ENCODE results near the gene CLCF1. TPM values are rescaled to one million over a fixed set of nuclear protein-coding genes. Genes with fewer than 3 reads are reported as not detected.

CLCF1 gene
- total and polyA plus RNA-seq, 10 of the 15 experiments (the other 5 are each of a cell fraction or from before 2014, with no cell fraction given) = 0.16 to 2.1 (median 0.63) TPM; not detected in 1

DNA sequence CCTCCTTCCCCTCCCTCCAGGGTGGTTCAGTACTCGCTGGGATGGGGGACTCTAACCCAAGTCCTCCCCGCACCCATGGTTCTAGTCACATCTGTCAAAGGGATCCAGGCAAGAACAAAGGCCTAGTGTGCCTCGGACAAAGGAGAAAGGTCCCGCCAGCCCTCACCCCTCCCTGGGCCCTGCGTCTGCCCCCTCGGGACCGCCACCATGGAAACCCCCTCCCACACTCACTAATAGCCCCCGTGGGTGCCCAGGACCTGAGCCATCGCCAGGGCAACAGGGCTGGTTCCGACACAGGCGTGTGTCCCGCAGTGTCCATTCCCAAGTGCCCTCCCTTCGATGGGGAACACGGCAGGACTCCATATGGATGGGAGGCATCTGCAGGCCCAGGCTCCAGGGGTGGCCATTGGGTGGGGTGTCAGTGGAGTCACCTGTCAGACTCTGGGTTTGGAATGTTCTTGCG, 37.0 kb upstream of the CLCF1 start (continued):
- TF ChIP-seq, protein P1, sequence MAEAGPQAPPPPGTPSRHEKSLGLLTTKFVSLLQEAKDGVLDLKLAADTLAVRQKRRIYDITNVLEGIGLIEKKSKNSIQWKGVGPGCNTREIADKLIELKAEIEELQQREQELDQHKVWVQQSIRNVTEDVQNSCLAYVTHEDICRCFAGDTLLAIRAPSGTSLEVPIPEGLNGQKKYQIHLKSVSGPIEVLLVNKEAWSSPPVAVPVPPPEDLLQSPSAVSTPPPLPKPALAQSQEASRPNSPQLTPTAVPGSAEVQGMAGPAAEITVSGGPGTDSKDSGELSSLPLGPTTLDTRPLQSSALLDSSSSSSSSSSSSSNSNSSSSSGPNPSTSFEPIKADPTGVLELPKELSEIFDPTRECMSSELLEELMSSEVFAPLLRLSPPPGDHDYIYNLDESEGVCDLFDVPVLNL (IDR thresholded peaks at IDR 0.05; ENCODE audit: low read depth, low read length) = no peak
- TF ChIP-seq USF2 (IDR thresholded peaks at IDR 0.05; ENCODE audit: borderline replicate concordance, low read depth, low read length) (no peak), SUPT20H (IDR thresholded peaks at IDR 0.05; ENCODE audit: borderline replicate concordance, control insufficient read depth, low read depth, low read length) (no peak), SMAD5 (IDR thresholded peaks at IDR 0.05; ENCODE audit: low read depth) (0 out of 2 replicates have a peak, but pooled peaks have one; percentile 29), ZNF384 (IDR thresholded peaks at IDR 0.05; ENCODE audit: borderline replicate concordance, low read depth, low read length) (no peak)

DNA sequence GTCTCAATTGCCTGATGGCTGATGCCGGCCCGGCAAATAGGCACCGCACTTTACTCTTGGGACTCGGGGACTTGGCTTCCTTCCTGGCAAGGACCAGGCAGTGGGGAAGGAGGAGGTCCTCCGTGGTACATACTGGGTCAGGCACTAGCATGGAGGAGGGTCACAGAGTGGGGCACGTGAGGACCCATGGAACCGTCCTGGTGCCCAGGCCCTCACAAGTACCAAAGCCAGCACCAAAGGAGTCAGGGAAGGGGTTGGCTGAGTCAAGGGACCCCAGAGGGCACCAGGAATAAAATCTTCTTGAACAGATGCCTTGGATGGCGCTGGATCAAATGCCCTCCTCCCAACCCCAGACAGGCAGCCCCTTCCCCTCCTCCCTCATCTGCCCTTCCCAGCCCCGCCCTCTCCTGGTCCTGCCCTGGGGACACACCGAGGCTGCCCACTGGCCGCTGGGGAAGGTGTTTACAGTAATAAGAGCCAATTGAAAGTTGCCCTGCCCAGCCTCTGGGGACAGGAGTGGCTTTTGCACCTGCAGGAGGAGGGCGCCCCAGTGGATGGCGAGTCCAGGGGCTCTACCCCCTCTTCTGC, 36.5 kb upstream of the CLCF1 start:
- TF ChIP-seq BHLHE40 (IDR thresholded peaks at IDR 0.05; ENCODE audit: borderline replicate concordance in 1 of 2, low read depth in 2 of 2, low read length in 1 of 2) (peak in 1 of 2 experiments; percentile 51; a peak in 2 of 4 replicates), SMC3 (IDR thresholded peaks at IDR 0.05; ENCODE audit: borderline replicate concordance, low read length) (no peak)
- WGBS (ENCODE audit: insufficient coverage, insufficient replicate concordance, low lambda C conversion rate, missing lambda C conversion rate) = 22% methylated on average over 13 of the region's 13 CpGs
- no peaks in the 10 kb centered on the region for H3K36me3 ChIP-seq (ENCODE audit: control insufficient read depth in 2 of 2, insufficient read depth in 2 of 2, low read length in 1 of 2)
- peaks cover 11% of the 10 kb centered on the region for H3K79me2 ChIP-seq (ENCODE audit: control insufficient read depth, insufficient read depth, low read length)
- H3K27me3 ChIP-seq (replicated peaks in 1 of 2; ENCODE audit: control insufficient read depth in 2 of 2, insufficient read depth in 2 of 2, low read length in 1 of 2) = no peaks in the 10 kb centered on the region
- ATAC-seq (peak; percentile 21), FAIRE-seq (peak; percentile 47), DNase-seq (ENCODE audit: low read depth, low spot score) (no peak)
- SMC1A ChIA-PET (ENCODE audit: uncharacterized antibody, unreplicated experiment) = no interaction called here
- no peak overlapping the region; the same call in 1 of the 2 replicates for H2AFZ ChIP-seq (ENCODE audit: control insufficient read depth, low read depth, low read length)
- intact Hi-C loops (cut with micrococcal nuclease; ENCODE audit: unreplicated experiment) = no loop called here
- peak overlapping the region; percentile 77 for H3K9ac ChIP-seq (ENCODE audit: control insufficient read depth, insufficient read depth, low read length)
- H3K4me2 ChIP-seq (ENCODE audit: control insufficient read depth, insufficient read depth) = peak overlapping the region; percentile 93
- no TSS peak for BruUV-seq (replicated peaks)
- CTCF ChIA-PET = interaction anchor here (1.6 kb wide), 1 partner anchor 15 kb away, joined by 6 read pairs; no protein-coding TSS in a partner anchor
- POLR2A ChIA-PET = interaction anchor here (1.2 to 1.8 kb wide), 3 partner anchors 8 to 27 kb away, joined by 4 to 9 read pairs (median 6); partner anchors contain the start of genes PTPRCAP and RPS6KB2
- H4K20me1 ChIP-seq (ENCODE audit: control insufficient read depth, insufficient read depth) = no peaks in the 10 kb centered on the region
- peak overlapping the region; percentile 48 for H3K4me3 ChIP-seq
- H3K27ac ChIP-seq (ENCODE audit: control insufficient read depth, insufficient read depth) = peak overlapping the region; percentile 84
- H3K9me3 ChIP-seq (replicated peaks; ENCODE audit: control insufficient read depth, insufficient read depth, low read length) = no peaks in the 10 kb centered on the region
- in situ Hi-C loops (cut with MboI) = no loop called here
- RAD21 ChIA-PET (ENCODE audit: unreplicated experiment) = interaction anchor here (1.2 to 1.7 kb wide), 2 partner anchors 55 to 58 kb away, joined by 3 read pairs; no protein-coding TSS in a partner anchor
- H3K4me1 ChIP-seq (ENCODE audit: control insufficient read depth, insufficient read depth, low read length) = peaks cover 58% of the 10 kb centered on the region
